Type B pancreatic cell (in vitro differentiated cells): ENCODE data around the gene SFRP2. TPM values are rescaled to one million over a fixed set of nuclear protein-coding genes. Genes with fewer than 3 reads are reported as not detected.

ENCODE experiments used
- DNase-seq: peaks from one replicate; pipeline ENCODE4 v3.0.0; 2021; ENCODE audit warnings: mixed read lengths; ENCODE audit not compliant: unreplicated experiment; ENCODE audit errors: extremely low spot score
- H3K27ac Mint-ChIP-seq: 2 replicates; pipeline ENCODE4 v1.8.0; 2021; ENCODE audit warnings: mild to moderate bottlenecking, mixed read lengths
- H3K27me3 Mint-ChIP-seq: 2 replicates; pipeline ENCODE4 v1.8.0; 2021; ENCODE audit warnings: mixed read lengths
- H3K36me3 Mint-ChIP-seq: 2 replicates; pipeline ENCODE4 v1.8.0; 2021; ENCODE audit warnings: mixed read lengths
- H3K4me1 Mint-ChIP-seq: one replicate; pipeline ENCODE4 v1.8.0; 2021; ENCODE audit warnings: mixed read lengths; ENCODE audit not compliant: unreplicated experiment
- H3K4me3 Mint-ChIP-seq: 2 replicates; pipeline ENCODE4 v1.8.0; 2021; ENCODE audit warnings: mild to moderate bottlenecking, mixed read lengths
- H3K9me3 Mint-ChIP-seq: 2 replicates; pipeline ENCODE4 v1.8.0; 2021; ENCODE audit warnings: mixed read lengths
- CTCF ChIP-seq: fragments of 200-600 bp; sonication (generic); conservative IDR thresholded peaks from 2 replicates; pipeline ENCODE4 v1.5.0; 2021; ENCODE audit warnings: antibody characterized with exemption, mild to moderate bottlenecking
- total RNA-seq: library from RNA; stranded (reverse); gene quantifications from 2 replicates; pipeline ENCODE4 v1.2.1, GENCODE V29; 2021; ENCODE audit warnings: low replicate concordance

The SFRP2 gene
- total RNA-seq, 1 donor from 2014 or later, result 31.9 TPM

- Mint-ChIP-seq H3K4me1 (peaks cover 6% of the 10 kb centered on the region), H3K36me3 (no peaks in the 10 kb centered on the region), H3K4me3 (no peak overlapping the region), H3K9me3 (no peaks in the 10 kb centered on the region), H3K27me3 (peaks cover 8% of the 10 kb centered on the region), H3K27ac (no peak overlapping the region)
- TF ChIP-seq CTCF, result peak; percentile 84
- no peak for DNase-seq
Measured at GRCh38 chr4:153750197-153750817, 38.6 kb downstream of the SFRP2 start.

- H3K27ac Mint-ChIP-seq, result no peak overlapping the region
Measured at GRCh38 chr4:153748378-153748777, 40.5 kb downstream of the SFRP2 start.

DNA sequence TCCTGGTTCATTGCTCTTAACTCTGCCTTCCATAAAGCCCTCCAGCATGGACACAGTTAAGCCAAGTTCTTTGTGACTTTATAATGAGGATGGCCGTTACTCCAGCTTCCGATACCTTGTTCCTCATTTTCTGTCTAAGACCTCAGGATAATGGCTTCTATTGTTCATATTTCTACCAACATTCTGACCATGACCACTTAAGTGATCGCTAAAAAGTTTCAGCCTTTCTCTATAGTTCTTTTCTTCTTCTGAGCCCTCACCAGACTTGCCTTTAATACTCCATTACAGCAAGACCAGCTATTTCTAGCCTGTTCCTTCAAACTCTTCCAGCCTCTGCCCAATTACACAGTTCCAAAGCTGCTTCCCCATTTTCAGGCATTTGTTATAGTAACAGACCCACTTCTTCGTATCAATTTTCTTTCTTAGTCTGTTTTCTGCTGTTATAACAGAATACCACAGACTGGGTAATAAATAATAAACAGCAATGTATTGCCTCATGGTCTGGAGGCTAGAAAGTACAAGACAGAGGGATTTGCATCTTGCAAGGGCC lies 41.4 kb downstream of the SFRP2 start:
- no peaks in the 10 kb centered on the region for H3K9me3 Mint-ChIP-seq
- no peaks in the 10 kb centered on the region for H3K36me3 Mint-ChIP-seq
- peaks cover 4% of the 10 kb centered on the region for H3K27me3 Mint-ChIP-seq
- H3K4me1 Mint-ChIP-seq, result peaks cover 6% of the 10 kb centered on the region
- H3K4me3 Mint-ChIP-seq, result no peak overlapping the region
- DNase-seq, result no peak
- H3K27ac Mint-ChIP-seq, result no peak overlapping the region
- TF ChIP-seq CTCF, result no peak

More at GRCh38 chr4:153748378-153748777, 40.5 kb downstream of the SFRP2 start:
- no peak for DNase-seq
- no peak for TF ChIP-seq CTCF
- Mint-ChIP-seq H3K36me3 (no peaks in the 10 kb centered on the region), H3K9me3 (no peaks in the 10 kb centered on the region), H3K4me3 (no peak overlapping the region), H3K27me3 (peaks cover 4% of the 10 kb centered on the region), H3K4me1 (peaks cover 6% of the 10 kb centered on the region)

DNA sequence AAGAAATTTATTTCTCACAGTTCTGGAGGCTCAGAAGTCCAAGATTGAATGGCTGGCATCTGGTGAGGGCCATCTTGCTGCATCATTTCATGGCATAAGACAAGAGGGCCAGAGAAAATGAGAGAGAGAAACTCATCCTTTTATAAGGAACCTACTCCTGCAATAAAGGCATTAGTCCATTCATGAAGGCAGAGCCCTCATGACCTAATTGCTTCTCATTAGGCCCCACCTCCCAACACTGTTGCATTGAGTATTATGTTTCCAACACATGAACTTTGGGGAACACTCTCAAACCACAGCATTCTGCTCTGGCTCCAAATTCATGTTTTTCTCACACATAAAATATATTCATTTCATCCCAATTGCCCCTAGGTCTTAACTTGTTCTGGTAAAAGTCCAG lies 43.2 kb downstream of the SFRP2 start:
- DNase-seq, result no peak
- peaks cover 6% of the 10 kb centered on the region for H3K36me3 Mint-ChIP-seq
- H3K27me3 Mint-ChIP-seq, result peaks cover 4% of the 10 kb centered on the region
- H3K27ac Mint-ChIP-seq, result no peak overlapping the region
- peaks cover 6% of the 10 kb centered on the region for H3K4me1 Mint-ChIP-seq
- no peak overlapping the region for H3K4me3 Mint-ChIP-seq
- no peak for TF ChIP-seq CTCF
- H3K9me3 Mint-ChIP-seq, result no peaks in the 10 kb centered on the region

DNA sequence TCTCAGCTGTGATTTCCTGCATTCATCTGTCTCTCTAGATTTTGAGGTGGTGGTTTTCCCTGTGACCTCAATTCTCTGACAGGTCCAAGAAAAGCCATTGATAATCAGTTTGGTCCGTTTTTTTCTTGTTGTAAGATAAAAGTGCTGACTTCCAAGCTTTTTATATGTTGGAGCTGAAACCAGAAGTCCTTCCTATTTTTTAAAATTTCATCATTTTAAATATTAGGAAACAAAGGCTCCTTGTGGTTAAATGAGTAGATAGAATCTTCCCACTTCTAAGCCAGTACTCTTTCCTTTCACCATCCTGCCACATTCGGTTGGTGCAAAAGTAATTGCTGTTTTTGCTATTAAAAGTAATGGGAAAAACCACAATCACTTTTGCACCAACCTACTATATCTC lies 47.3 kb downstream of the SFRP2 start:
- TF ChIP-seq CTCF, result no peak
- Mint-ChIP-seq H3K27ac (no peak overlapping the region), H3K36me3 (peaks cover 8% of the 10 kb centered on the region), H3K4me1 (no peaks in the 10 kb centered on the region), H3K4me3 (no peak overlapping the region), H3K9me3 (no peaks in the 10 kb centered on the region), H3K27me3 (no peaks in the 10 kb centered on the region)
- no peak for DNase-seq
